HCT116 (cell line): ENCODE results near the gene TICRR. TPM values are rescaled to one million over a fixed set of nuclear protein-coding genes. Genes with fewer than 3 reads are reported as not detected.

ENCODE experiments used
- ATAC-seq: fragments of 200-7000 bp; cut with Tn5 transposase; 2 replicates; pipeline ENCODE4 v1.9.1; 2020; ENCODE audit warnings: mild to moderate bottlenecking, moderate library complexity
- BruUV-seq: library from RNA; stranded (reverse); fragments of 400-500 nt; replicated peaks from 2 replicates; lab custom pipeline; 2021; lab: Mats Ljungman, UMichigan
- CTCF ChIA-PET: fragments of 300-600 bp; sonication (Branson Sonifier 250); formaldehyde crosslinking; loops from one replicate; lab custom pipeline; 2021; ENCODE audit warnings: antibody characterized with exemption; lab: Charles Lee
- POLR2A ChIA-PET: fragments of 300-600, 350-600 bp; sonication (Branson Sonifier 250); formaldehyde crosslinking; loops from one replicate; lab custom pipeline; 2021; ENCODE audit warnings: antibody characterized with exemption; lab: Charles Lee
- RAD21 ChIA-PET, 2 experiments: fragments of 300-600 bp; sonication (Branson Sonifier 250); formaldehyde crosslinking; loops; one replicate each; lab custom pipeline; 2023; ENCODE audit warnings: low total read pairs in 2 of 2; ENCODE audit not compliant: uncharacterized antibody in 2 of 2, unreplicated experiment in 2 of 2, low non-redundant PET in 1 of 2; lab: Charles Lee
- DNase-seq: peaks from one replicate; pipeline ENCODE4 v3.0.0-alpha.2; 2010; ENCODE audit warnings: low read depth, low spot score
- H2AFZ ChIP-seq: fragments of 200-600 bp; shearing (Covaris generic), sonication (generic); 2 replicates; pipeline ENCODE4 v1.6.1; 2017; ENCODE audit warnings: low read depth, mixed run types, mixed read lengths, antibody characterized with exemption, low read length; ENCODE audit not compliant: poor library complexity, severe bottlenecking
- H3K27ac ChIP-seq: 2 replicates; pipeline ENCODE4 v1.5.1; 2012; ENCODE audit warnings: low read depth, low read length
- H3K27me3 ChIP-seq: fragments of 200-600 bp; sonication (generic); 2 replicates; pipeline ENCODE4 v1.6.1; 2016; ENCODE audit warnings: mixed run types, low read length, mixed read lengths; ENCODE audit not compliant: insufficient read depth
- H3K36me3 ChIP-seq, 2 experiments: fragments of 200-500 bp in 1 of 2; fragments of 200-600 bp in 1 of 2; sonication (Bioruptor generic) in 1 of 2; sonication (generic) in 1 of 2; 2 replicates each; pipeline versions ENCODE4 v1.5.1 to v1.6.1; 2014 to 2016; ENCODE audit warnings: low read length in 2 of 2, inconsistent platforms in 1 of 2, mixed read lengths in 1 of 2, mixed run types in 1 of 2; ENCODE audit not compliant: insufficient read depth in 2 of 2, control insufficient read depth in 1 of 2
- H3K4me1 ChIP-seq, 2 experiments: fragments of 200-600 bp in 1 of 2; sonication (generic) in 1 of 2; 2 replicates each; pipeline versions ENCODE4 v1.5.1 to v1.6.1; 2012 to 2017; ENCODE audit warnings: low read length in 2 of 2, inconsistent platforms in 1 of 2, mild to moderate bottlenecking in 1 of 2, mixed read lengths in 1 of 2, mixed run types in 1 of 2, moderate library complexity in 1 of 2; ENCODE audit not compliant: insufficient read depth in 2 of 2, control insufficient read depth in 1 of 2
- H3K4me2 ChIP-seq: fragments of 200-600 bp; sonication (generic); 2 replicates; pipeline ENCODE4 v1.6.1; 2017; ENCODE audit warnings: mixed run types, low read length, mixed read lengths
- H3K4me3 ChIP-seq, 2 experiments: fragments of 200-600 bp in 1 of 2; sonication (generic) in 1 of 2; replicated peaks in 1 of 2; 2 replicates each; pipeline ENCODE4 v1.5.1; 2011 to 2016; ENCODE audit warnings: low read length in 2 of 2, control low read depth in 1 of 2, low read depth in 1 of 2, mild to moderate bottlenecking in 1 of 2, mixed read lengths in 1 of 2, mixed run types in 1 of 2
- H3K79me2 ChIP-seq: fragments of 200-600 bp; sonication (generic); 2 replicates; pipeline ENCODE4 v1.6.1; 2017; ENCODE audit warnings: mild to moderate bottlenecking, mixed run types, low read length, moderate library complexity, mixed read lengths; ENCODE audit not compliant: insufficient read depth
- H3K9ac ChIP-seq: fragments of 200-600 bp; sonication (generic); 2 replicates; pipeline ENCODE4 v1.6.1; 2016; ENCODE audit warnings: low read length, mixed read lengths
- H3K9me2 ChIP-seq: fragments of 200-600 bp; sonication (generic), shearing (Covaris generic); 2 replicates; pipeline ENCODE4 v1.6.1; 2017; ENCODE audit warnings: mixed run types, mild to moderate bottlenecking, moderate library complexity; ENCODE audit not compliant: insufficient read depth
- H3K9me3 ChIP-seq, 2 experiments: fragments of 200-500 bp in 1 of 2; fragments of 200-600 bp in 1 of 2; sonication (Bioruptor generic) in 1 of 2; sonication (generic) in 1 of 2; 2 replicates each; pipeline ENCODE4 v1.6.1; 2014 to 2017; ENCODE audit warnings: low read length in 2 of 2, mixed read lengths in 2 of 2, inconsistent platforms in 1 of 2, low read depth in 1 of 2, mild to moderate bottlenecking in 1 of 2, mixed run types in 1 of 2, moderate library complexity in 1 of 2; ENCODE audit not compliant: control insufficient read depth in 1 of 2, insufficient read depth in 1 of 2
- H4K20me1 ChIP-seq: fragments of 200-600 bp; sonication (generic), shearing (Covaris generic); 2 replicates; pipeline ENCODE4 v1.6.1; 2017; ENCODE audit warnings: mixed run types, mild to moderate bottlenecking, moderate library complexity; ENCODE audit not compliant: insufficient read depth
- CTCF ChIP-seq, 3 experiments: fragments of 200-600 bp in 1 of 3; sonication (generic) in 1 of 3; IDR thresholded peaks in 2 of 3; conservative IDR thresholded peaks in 1 of 3; 2 replicates each; pipeline ENCODE4 v1.5.1; 2012 to 2017; ENCODE audit warnings: low read depth in 2 of 3, low read length in 2 of 3, antibody characterized with exemption in 1 of 3, borderline replicate concordance in 1 of 3, control low read depth in 1 of 3, mild to moderate bottlenecking in 1 of 3, mixed read lengths in 1 of 3, mixed run types in 1 of 3, moderate library complexity in 1 of 3; ENCODE audit not compliant: insufficient read depth in 1 of 3
- EGR1 ChIP-seq: IDR thresholded peaks from 2 replicates; pipeline ENCODE4 v1.6.1; 2012; ENCODE audit warnings: low read depth
- EZH2phosphoT487 ChIP-seq: fragments of 200-600 bp; IDR thresholded peaks from 2 replicates; pipeline ENCODE4 v1.6.1; 2018; ENCODE audit warnings: antibody characterized with exemption, borderline replicate concordance
- JUND ChIP-seq: IDR thresholded peaks from 2 replicates; pipeline ENCODE4 v1.6.1; 2012
- RAD21 ChIP-seq: IDR thresholded peaks from 2 replicates; pipeline ENCODE4 v1.6.1; 2012; ENCODE audit warnings: low read depth, mild to moderate bottlenecking
- REST ChIP-seq: IDR thresholded peaks from 2 replicates; pipeline ENCODE4 v1.6.1; 2012; ENCODE audit warnings: low read depth
- SIN3A ChIP-seq: IDR thresholded peaks from 2 replicates; pipeline ENCODE4 v1.6.1; 2012; ENCODE audit warnings: low read depth
- SP1 ChIP-seq: IDR thresholded peaks from 2 replicates; pipeline ENCODE4 v1.6.1; 2012; ENCODE audit warnings: low read depth
- SRF ChIP-seq: IDR thresholded peaks from 2 replicates; pipeline ENCODE4 v1.6.1; 2012; ENCODE audit warnings: low read depth
- ZFX ChIP-seq: fragments of 450-650 bp; IDR thresholded peaks from 2 replicates; pipeline ENCODE4 v1.6.1; 2017
- ZNF274 ChIP-seq: fragments of 200-500 bp; sonication (Bioruptor generic); IDR thresholded peaks from 2 replicates; pipeline ENCODE4 v1.6.1; 2014; ENCODE audit warnings: mild to moderate bottlenecking, low read depth, low read length, inconsistent platforms
- intact Hi-C: fragments of 100-400 bp; cut with micrococcal nuclease; formaldehyde crosslinking; loops from 2 replicates; pipeline ENCODE4 v1.10.0; 2022
- total RNA-seq: library from RNA; stranded (reverse); gene quantifications from one replicate; pipeline ENCODE4 v1.2.1, GENCODE V29; 2021; ENCODE audit not compliant: unreplicated experiment
- TF ChIP-seq, protein P1 (sequence below): IDR thresholded peaks from 2 replicates; pipeline ENCODE4 v1.6.1; 2011; ENCODE audit warnings: mild to moderate bottlenecking, low read length, moderate library complexity; ENCODE audit not compliant: insufficient replicate concordance; ENCODE audit errors: extremely low read depth

Gene TICRR
- total RNA-seq, 1 experiment from 2014 or later = 24.8 TPM

- intact Hi-C loops = no loop called here
- no TSS peak for BruUV-seq
Observed at GRCh38 chr15:89670971-89671560, 95.8 kb downstream of the TICRR start.

GRCh38 chr15:89671687-89672086 is 96.4 kb downstream of the TICRR start:
- Histone ChIP-seq H4K20me1 (no peaks in the 10 kb centered on the region), H3K36me3 (no peaks in the 10 kb centered on the region), H3K27ac (no peak overlapping the region), H3K79me2 (no peaks in the 10 kb centered on the region), H3K9me3 (no peaks in the 10 kb centered on the region), H3K9ac (no peak overlapping the region), H3K4me1 (no peaks in the 10 kb centered on the region), H3K27me3 (no peaks in the 10 kb centered on the region), H3K4me2 (no peak overlapping the region), H2AFZ (no peak overlapping the region), H3K4me3 (no peak overlapping the region), H3K9me2 (no peaks in the 10 kb centered on the region)
- DNase-seq = no peak
- ChIA-PET POLR2A (no interaction called here), RAD21 (no interaction called here), CTCF (interaction anchor here (1.2 to 3.0 kb wide), 2 partner anchors 9 to 24 kb away, joined by 4 to 14 read pairs; no protein-coding TSS in a partner anchor)
- TF ChIP-seq EZH2phosphoT487 (no peak), SP1 (no peak), EGR1 (no peak), CTCF (IDR thresholded peaks at IDR 0.05 in 2 of 3, conservative IDR thresholded peaks at IDR 0.05 in 1 of 3; ENCODE audit: borderline replicate concordance in 1 of 3, insufficient read depth in 1 of 3, low read depth in 2 of 3, low read length in 2 of 3) (no peak), REST (no peak), SIN3A (no peak), SRF (no peak), RAD21 (no peak), ZFX (no peak)
- TF ChIP-seq, protein P1, sequence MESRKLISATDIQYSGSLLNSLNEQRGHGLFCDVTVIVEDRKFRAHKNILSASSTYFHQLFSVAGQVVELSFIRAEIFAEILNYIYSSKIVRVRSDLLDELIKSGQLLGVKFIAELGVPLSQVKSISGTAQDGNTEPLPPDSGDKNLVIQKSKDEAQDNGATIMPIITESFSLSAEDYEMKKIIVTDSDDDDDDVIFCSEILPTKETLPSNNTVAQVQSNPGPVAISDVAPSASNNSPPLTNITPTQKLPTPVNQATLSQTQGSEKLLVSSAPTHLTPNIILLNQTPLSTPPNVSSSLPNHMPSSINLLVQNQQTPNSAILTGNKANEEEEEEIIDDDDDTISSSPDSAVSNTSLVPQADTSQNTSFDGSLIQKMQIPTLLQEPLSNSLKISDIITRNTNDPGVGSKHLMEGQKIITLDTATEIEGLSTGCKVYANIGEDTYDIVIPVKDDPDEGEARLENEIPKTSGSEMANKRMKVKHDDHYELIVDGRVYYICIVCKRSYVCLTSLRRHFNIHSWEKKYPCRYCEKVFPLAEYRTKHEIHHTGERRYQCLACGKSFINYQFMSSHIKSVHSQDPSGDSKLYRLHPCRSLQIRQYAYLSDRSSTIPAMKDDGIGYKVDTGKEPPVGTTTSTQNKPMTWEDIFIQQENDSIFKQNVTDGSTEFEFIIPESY = no peak
- ATAC-seq = no peak
- intact Hi-C loops = no loop called here
- no TSS peak for BruUV-seq

More at GRCh38 chr15:89670971-89671560, 95.8 kb downstream of the TICRR start:
- no peaks in the 10 kb centered on the region for H4K20me1 ChIP-seq
- no peak overlapping the region for H3K9ac ChIP-seq
- H2AFZ ChIP-seq = no peak overlapping the region
- no peak for ATAC-seq
- ChIA-PET CTCF (interaction anchor here (1.2 kb wide), 1 partner anchor 24 kb away, joined by 4 read pairs; no protein-coding TSS in a partner anchor), RAD21 (no interaction called here), POLR2A (no interaction called here)
- H3K4me1 ChIP-seq = no peaks in the 10 kb centered on the region
- H3K79me2 ChIP-seq = no peaks in the 10 kb centered on the region
- no peak overlapping the region for H3K27ac ChIP-seq
- no peaks in the 10 kb centered on the region for H3K9me2 ChIP-seq
- no peaks in the 10 kb centered on the region for H3K36me3 ChIP-seq
- no peaks in the 10 kb centered on the region for H3K27me3 ChIP-seq
- H3K4me3 ChIP-seq = no peak overlapping the region
- DNase-seq = no peak
- H3K9me3 ChIP-seq = no peaks in the 10 kb centered on the region
- H3K4me2 ChIP-seq = no peak overlapping the region
- TF ChIP-seq JUND = no peak
- TF ChIP-seq ZNF274 = no peak
